Uterus (tissue), 2 donors: Measurements from ENCODE around the gene PAPPA2.

Experiments
- CTCF ChIP-seq, 4 experiments: fragments of 200-600 bp in 2 of 4; fragments of 450-650 bp in 2 of 4; sonication (generic) in 2 of 4; IDR thresholded peaks; one replicate each; pipeline ENCODE4 v1.5.1; 2016 to 2019; ENCODE audit warnings: antibody characterized with exemption in 4 of 4, mild to moderate bottlenecking in 2 of 4, moderate library complexity in 1 of 4
- POLR2A ChIP-seq, 2 donors: fragments of 450-650 bp; IDR thresholded peaks; one replicate each; pipeline ENCODE4 v1.6.1; 2016; ENCODE audit warnings: antibody characterized with exemption in 2 of 2, mild to moderate bottlenecking in 1 of 2, moderate library complexity in 1 of 2

GRCh38 chr1:176604461-176604860, 141.5 kb downstream of the PAPPA2 start:
- TF ChIP-seq CTCF (IDR thresholded peaks at IDR 0.05) (no peak), POLR2A (IDR thresholded peaks at IDR 0.05) (no peak)
